Pons (tissue), 1 donor: ENCODE measurements around the gene AP1G1.
A peak's percentile ranks its signal among the peaks of the same experiment; 100 is the strongest.

Experiments
- DNase-seq: peaks from one replicate; pipeline ENCODE4 v3.0.0-alpha.2; 2016; ENCODE audit warnings: low spot score

AP1G1 gene

DNA sequence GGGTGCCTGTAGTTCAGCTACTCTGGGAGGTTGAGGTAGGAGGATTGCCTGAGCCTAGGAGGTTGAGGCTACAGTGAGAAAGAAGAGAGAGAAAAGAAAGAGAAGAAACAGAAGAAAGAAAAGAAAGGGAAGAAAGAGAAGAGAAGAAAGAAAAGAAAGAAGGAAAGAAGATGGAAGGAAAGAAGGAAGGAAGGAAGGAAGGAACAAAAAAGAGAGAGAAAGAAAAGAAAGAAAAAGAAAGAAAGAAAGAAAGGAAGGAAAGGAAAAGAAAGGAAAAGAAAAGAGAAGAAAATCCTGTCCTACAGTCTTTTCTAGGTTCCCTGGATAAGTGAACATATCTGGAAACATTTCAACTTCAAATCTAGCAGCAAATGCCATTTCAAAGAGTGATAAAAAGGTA lies 54.5 kb downstream of the AP1G1 start:
- DNase-seq = no peak

DNA sequence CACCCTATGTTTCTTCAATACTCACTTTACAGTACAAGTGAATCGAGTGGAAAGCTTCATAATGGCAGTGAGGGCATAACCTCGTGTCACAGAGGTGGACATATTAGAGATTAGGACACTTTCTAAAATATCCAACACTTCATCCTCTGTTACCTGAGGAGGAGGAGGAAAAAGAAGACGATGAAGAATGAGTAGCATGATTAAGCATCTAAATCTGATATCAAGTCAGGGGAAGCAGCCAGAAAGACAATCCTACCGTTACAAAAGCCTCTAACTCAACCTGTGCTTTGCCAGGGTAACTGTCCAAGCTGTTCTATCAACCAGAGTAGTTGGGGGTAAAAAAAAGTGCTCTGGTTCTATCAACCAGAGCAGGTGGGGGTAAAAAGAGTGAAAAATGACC lies 60.4 kb downstream of the AP1G1 start:
- DNase-seq = no peak

DNA sequence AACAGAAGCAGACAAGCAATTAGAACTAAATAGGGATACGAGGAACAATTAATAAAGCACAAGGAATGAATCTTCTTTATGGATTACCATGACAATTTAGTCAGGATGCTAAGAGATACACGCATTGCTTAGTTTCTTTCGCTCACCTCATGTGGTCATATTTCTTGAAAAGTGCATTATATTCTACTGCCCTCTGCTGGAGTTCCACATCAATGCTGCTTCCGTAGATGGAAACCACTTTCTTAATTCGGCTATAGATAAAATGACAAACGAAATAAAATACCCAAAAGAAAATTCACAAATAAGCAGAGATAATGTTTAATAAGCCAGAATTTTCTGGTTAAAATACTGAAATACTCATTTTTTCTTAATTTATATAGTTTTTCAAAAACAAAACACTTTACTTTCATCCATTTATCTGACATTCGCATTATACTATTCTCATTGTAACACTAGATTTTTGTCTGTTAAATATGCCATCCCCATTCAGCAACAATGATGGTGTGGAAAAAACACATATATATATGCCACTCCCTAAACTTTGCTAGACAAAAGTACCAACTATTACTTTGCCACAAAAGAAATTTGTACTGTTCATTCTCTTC lies 62.1 kb downstream of the AP1G1 start:
- DNase-seq = peak; percentile 68

DNA sequence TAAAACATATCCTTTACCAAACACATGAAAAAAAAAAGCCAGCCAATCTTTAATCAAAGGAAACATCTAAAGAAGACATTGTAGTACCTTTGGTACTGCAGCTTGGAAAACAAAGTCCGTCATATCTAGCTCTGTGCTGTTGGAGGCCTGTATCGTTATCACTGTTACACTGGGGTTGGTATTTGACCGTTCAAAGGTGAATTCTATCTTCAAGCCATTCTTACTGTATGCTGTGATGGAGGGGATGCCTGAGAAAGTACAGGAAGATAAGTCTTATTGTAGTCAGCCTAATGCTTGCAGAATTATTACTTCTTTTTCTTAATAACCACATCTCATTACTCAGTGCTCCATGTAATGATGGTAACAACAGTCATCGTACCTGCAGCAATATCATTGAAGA lies 69.8 kb downstream of the AP1G1 start:
- no peak for DNase-seq

DNA sequence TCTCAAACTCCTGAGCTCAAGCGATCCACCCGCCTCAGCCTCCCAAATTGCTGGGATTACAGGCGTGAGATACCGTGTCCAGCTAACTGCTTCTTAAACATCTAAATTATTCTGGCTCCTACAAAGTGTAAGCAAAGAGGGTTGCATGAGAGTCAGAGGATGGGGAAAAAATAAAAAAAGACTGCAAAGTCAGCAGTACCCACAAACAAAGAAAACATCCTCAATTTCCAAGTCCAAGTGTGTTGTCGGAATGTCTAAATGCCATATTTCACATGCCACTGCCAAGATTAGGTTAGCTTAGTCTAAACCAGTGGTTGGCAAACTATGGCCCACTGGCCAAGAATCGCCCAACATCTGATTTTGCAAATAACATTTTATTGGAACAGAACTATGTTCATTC lies 71.1 kb downstream of the AP1G1 start:
- DNase-seq = no peak

DNA sequence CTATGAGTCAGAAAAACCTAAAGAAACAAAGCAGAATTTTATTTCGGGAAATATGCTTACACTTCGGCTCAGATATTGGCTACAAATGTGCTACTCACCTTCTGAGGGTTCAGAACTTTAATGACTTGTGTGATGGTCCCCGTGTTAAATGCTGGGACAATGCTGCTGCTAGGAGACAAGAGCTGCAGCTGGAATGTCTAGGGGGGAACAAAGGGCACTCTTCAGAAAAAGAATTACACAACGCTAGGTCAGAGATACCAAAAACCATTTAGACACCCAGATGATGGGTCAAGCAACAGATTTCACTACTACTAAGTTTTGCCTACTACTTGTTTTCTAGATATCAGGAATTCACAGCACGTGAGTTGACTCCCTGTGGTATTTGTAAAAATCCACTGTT lies 74.1 kb downstream of the AP1G1 start:
- DNase-seq = peak; percentile 42

DNA sequence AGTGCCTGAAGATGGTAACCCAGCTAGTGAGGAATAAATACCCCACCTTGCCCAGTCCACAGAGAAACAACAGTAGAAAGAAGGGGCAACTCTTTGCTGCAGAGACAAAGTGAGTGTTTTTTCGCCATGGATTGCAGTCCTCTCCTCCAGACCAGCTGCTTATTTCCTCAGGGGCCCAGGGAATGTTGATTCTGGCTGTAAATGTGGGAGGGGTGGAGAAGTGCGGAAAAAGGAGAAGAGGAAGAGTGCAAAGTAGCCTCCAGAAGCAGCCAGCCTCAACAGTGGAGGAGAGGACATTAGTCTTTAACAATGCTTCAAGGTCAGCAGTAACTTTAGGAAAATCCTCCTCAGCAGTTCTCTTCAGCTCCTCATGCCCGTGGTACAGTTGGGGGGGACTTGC lies 76.0 kb downstream of the AP1G1 start:
- no peak for DNase-seq

DNA sequence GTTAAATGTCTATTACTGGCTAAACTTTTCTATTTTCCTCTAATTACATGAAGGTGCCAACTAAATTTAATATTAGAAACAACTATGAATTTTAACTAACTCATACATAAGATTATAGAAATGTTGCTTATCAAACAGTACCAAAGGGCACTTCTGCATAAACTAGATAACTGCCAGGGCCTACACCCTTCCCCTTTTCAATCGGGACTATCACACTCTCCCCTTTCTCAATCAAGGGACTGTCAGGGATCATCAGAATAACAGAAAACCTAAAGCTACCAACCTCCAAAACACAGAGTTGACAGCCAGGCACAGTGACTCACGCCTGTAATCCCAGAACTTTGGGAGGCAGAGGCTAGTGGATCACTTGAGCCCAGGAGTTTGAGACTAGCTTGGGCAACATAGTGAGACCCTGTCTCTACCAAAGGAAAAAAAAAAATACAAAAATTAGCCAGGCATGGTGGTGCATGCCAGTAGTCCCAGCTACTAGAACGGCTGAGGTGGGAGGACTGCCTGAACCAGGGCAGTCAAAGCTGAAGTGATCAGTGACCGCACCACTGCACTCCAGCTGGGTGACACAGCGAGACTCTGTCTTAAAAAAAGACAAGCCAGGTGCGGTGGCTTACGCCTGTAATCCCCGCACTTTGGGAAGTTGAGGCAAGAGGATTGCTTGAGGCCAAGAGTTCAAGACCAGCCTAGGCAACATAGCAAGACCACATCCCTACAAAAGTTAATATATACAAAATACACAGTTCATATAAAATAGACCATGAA lies 80.9 kb downstream of the AP1G1 start:
- no peak for DNase-seq

DNA sequence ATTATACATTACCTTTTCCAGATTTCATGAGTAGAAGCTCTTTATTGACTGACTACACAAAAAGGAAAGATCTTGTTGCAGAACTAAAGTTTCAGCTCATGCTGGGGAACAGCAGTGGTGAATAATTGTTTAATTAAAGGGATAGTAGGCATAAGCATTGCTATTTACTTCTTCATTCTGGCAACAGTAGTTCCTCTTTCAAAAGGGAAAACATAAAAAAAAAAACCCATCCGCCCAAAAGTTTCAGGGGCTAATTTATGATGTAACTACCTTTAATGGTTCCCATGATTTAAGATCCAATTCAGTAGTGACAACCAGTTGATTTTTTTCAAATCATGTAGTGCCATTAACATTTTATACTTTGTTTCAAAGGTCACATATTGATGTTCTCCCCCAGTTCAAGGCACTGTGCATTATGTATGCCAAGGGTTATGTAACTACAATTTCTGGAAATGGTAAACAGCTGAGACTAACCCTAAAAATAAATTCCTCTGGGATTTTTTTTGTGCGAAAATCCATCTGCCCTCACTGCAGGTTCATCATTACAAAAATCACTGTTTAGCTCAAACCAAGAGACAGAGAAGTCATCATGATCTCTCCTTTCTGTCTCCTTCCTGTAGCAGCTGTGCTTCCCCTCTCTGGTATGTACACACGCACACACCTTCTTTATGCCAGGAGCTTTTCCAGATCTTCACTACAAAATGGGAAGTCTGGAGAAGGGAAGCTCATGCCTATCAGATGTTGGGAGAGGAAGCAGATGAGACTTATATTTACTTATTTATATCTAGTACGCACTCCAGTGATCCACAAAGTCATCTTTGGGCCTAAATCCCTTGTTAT lies 81.9 kb downstream of the AP1G1 start:
- DNase-seq = peak; percentile 28

DNA sequence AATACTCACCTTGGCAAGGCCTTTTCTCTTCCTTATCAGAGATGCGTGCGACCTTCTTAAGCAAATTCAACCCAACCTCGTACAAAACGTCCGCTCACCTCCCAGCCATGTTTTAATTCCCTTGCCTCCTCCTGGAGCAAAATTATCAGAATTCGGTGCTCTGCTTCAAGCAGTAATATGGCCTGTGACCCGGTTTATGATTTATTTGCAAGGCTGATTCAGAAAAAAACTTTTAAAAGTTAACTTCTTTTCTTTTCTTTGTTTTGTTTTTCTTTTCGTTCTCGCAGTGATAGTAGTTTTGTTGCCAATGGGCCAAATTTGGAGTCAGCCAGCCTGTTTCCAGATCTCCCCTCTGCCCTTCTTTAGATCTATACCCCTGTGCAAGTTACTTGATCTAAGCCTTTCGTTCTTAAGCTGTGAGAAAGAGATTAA lies 84.3 kb downstream of the AP1G1 start, which contains the start of gene PHLPP2:
Gene PHLPP2, minus strand, starts transcription at position 382 of the 432 bp plus-strand sequence. CDS start 9,906 bp downstream, outside the sequence.
- no peak for DNase-seq

DNA sequence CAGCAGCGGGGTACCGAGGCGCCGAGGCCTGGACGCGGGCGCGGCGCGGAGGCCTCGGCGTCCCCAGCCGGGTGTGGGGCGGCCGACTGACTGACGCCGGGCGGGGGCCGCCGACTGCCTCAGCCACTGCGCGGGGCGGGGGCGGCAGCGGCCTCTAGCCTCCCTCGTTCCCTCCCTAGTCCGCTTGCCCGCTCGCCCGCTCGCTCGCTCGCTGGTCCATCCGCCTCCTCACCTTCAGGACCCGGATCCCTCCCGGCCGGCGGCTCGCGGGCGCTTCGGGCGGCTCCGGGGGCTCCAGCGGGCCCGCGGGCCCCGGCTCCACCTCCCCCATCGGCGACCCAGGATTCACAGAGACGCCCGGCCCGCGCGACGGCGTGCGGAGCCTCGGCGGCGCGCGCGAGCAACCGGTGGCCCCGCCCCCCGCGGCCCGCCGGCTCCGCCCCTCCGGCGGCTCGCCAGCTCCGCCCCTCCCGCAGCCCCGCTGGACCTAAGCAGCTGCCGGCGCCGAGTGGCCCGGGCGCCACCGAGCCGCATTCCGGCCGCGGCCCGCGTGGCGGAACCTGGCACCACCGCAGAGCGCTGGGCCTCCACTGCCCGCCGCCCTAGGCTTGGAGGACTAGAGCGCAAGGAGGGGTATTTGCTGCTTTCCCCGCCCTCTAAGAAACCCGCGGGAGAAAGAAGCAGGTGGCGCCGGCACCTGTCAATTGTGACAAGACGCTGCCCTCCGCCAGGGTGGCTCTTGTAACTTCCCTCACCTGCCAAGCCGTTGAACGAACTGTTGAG lies 84.9 kb downstream of the AP1G1 start:
- peak; percentile 69 for DNase-seq

DNA sequence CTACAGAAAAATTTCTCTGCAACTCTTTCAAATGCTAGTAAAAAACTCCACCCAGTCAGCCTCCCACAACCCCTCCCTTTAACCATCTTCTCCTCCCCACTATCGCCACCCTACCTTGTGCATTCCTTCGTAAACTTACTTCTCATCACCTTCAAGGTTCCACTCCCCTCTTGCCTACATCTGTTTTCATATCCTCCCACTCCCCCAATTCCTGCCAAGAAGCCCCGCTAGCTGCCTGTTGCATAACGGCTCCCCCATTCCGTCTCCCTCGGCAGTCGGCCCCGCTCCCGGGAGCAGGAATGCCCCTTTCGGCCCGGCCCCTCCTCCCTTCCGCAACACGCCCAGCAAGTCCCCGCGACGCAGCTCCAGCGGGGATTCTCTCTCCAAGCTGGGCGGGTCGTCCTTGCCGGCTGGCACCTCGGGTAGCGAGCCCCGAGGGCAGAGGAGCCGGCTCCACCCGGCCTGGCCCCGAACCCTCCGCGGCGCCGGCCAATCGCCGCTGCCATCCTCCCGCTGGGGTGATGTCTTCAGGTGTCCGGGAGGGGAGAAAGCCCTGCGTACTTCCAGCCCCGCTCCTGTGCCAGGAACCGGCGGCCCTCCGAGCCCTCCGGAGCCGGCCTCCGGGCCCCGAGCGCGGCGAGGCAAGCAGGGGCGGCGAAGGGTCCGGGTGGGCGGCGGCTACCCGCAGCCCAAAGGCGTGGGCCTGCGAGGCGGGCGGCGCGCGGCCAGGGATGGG lies 85.7 kb downstream of the AP1G1 start:
- DNase-seq = no peak

DNA sequence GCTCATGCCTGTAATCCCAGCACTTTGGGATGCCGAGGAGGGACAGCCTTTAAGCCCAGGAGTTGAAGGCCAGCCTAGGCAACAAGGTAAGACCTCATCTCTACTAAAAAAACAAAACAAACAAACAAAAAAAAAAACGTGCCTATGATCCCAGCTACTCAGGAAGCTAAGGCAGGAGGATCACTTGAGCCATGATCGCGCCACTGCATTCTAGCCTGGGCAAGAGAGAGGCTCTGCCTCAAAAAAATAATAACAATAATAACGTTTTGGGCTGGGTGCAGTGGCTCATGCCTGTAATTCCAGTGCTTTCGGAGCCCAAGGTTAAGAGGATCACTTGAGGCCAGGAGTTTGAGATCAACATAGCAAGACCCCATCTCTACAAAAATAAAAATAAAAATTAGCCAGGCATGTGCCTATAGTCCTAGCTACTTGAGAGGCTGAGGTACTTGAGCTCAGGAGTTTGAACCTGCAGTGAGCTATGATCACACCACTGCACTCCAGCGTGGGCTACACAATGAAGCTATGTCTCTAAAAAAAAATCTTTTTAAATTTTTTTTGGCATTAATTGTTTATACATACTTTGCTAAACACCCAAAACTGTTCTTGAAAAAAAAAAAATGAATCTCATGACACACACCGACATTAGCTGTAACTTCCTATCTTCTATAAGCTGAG lies 87.4 kb downstream of the AP1G1 start:
- DNase-seq = no peak

DNA sequence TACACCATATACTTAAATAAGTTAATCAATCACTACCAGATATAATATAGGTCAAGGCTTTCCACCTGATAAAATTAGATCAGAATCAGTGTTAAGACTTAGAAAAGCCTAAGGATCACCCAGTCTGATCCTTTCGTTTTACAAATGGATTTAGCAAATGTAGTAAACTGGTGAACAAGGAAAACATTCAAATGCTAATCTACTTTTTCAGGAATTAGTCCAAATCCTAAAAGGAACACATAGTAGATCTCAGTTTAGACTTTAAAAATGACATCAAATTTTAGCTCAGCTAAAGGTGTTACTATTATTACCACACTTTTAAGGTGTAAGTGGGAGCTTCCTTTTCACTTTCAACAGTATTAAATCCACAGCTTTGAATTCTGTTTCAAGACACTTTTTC lies 96.1 kb downstream of the AP1G1 start:
- DNase-seq = no peak

DNA sequence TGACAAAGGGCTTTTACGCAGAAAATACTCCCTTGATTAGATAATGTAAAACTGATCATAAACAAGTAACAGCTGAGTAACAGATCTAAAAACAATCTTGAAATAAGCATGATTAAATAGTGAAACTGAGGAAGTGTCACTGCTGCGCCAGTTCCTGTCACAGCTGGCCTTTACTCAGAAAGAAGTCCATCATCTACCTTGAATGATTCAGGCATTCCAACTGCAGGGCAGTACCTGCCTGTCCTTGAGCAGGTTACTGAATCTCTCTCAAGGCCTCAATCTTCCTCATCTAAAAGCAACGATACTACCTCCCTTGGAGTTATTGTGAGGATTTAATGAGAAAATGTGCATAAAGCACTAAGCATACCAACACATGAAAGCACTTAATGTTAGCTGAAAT lies 96.8 kb downstream of the AP1G1 start:
- DNase-seq = no peak

DNA sequence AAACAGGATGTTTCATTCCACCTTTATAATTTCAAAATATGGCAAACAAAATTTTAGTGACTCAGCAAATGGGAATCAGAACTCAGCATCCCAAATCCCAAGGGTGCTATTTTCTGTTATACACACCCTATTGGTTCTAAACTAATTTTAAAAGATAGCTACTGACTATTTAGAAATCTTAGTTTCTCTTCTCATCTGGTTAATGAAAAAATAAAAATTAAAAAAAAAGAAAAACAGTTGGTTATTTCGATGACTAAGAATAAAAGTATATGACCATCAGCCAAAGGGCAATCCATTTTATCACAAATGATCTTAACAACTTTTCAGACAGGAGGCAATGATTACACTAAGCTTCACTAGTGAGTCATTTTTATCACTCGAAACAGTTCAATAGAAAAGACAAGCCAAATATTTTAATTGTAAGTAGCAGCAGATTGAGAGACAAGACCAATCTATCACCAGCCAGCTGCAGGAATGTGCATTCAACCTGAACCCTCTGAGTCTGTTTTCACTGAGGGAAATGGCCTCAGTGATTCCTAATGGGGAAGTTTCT lies 99.3 kb downstream of the AP1G1 start:
- no peak for DNase-seq

DNA sequence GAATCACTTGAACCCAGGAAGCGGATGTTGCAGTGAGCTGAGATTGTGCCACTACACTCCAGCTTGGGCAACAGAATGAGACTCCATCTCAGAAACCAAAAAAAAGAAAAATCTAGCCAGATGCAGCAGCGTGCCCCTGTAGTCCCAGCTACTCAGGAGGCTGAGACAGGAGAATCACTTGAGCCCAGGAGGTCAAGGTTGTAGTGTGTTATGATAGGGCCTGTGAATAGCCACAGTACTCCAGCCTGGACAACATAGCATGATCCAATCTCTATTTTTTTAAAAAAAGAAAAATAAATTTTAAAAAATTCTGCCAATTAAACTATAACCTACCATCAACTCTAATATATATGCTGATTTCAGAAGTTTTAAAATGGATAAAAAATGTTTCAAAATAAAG lies 99.9 kb downstream of the AP1G1 start:
- no peak for DNase-seq

DNA sequence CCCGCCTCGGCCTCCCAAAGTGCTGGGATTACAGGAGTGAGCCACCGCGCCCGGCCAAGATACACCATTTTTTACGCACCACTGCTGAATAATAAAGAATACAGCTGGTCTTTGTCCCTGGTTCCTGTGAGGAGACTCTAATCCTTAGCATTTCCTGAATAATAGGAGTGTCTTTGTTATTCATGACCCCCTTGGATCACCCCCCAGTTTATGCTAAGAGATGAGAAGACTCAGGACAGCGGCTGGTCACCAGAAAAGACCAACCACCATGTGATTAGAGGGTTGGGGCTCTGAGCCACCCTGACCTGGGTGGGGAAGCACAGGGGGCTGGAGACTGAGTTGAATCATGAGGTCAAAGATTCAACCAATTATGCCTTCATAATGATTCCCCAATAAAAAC lies 101.4 kb downstream of the AP1G1 start:
- no peak for DNase-seq

DNA sequence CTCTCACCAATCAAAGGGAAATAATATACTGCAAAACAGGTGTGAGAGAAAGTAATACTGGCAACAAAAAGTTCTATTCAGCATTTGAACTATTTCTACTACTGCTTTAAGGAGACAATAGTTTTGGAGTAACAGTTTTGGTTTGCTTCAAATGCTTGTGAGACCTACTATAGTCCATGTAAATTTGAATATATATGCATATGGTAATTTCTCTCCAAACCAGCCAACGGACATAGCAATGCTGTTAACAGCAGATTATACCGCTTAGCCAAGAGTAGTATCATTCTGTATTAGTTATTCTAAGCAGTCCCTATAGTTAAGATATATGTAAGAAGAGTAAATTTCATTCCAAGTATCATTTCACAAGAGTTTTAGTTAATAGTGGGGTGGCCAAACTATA lies 102.6 kb downstream of the AP1G1 start:
- no peak for DNase-seq

DNA sequence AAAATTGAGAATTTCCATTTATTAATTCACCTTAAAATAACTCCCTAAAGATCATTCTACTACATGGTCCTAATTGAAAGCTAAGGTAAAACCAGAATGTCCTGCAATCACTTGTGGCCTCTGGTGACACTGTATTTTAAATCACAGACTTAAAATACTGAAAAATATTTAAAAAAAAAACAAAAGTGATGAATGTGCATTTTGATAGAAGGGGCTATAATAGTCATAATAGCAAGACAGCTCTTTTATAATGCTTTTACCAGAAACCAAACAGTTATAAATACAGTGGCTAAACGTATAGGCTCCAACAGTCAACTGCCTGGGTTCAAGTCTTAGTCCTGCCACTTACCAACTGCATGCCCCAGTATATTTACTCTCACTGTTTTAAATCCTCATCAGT lies 105.3 kb downstream of the AP1G1 start:
- no peak for DNase-seq
